Memory B cell (primary cell): Measurements from ENCODE around the gene LTBP2.

ENCODE experiments used
- ATAC-seq: fragments of 150-1000 bp; cut with Tn5 transposase; 2 replicates; pipeline ENCODE4 v1.10.0; 2021; ENCODE audit warnings: low read depth, mild to moderate bottlenecking, moderate library complexity
- DNase-seq, 2 donors: peaks; one replicate each; pipeline ENCODE4 v3.0.0; 2022; ENCODE audit warnings: low spot score in 2 of 2
- H3K27ac Mint-ChIP-seq: one replicate; pipeline ENCODE4 v1.8.0; 2022; ENCODE audit warnings: mild to moderate bottlenecking, moderate library complexity, mixed read lengths
- H3K27me3 Mint-ChIP-seq: one replicate; pipeline ENCODE4 v1.8.0; 2022; ENCODE audit warnings: mixed read lengths
- H3K36me3 Mint-ChIP-seq: one replicate; pipeline ENCODE4 v1.8.0; 2022; ENCODE audit warnings: mild to moderate bottlenecking, mixed read lengths
- H3K4me1 Mint-ChIP-seq: one replicate; pipeline ENCODE4 v1.8.0; 2022; ENCODE audit warnings: mixed read lengths
- H3K4me3 Mint-ChIP-seq: one replicate; pipeline ENCODE4 v1.8.0; 2022; ENCODE audit warnings: mild to moderate bottlenecking, moderate library complexity, mixed read lengths
- H3K9me3 Mint-ChIP-seq: one replicate; pipeline ENCODE4 v1.8.0; 2022; ENCODE audit warnings: mixed read lengths

The LTBP2 gene

DNA sequence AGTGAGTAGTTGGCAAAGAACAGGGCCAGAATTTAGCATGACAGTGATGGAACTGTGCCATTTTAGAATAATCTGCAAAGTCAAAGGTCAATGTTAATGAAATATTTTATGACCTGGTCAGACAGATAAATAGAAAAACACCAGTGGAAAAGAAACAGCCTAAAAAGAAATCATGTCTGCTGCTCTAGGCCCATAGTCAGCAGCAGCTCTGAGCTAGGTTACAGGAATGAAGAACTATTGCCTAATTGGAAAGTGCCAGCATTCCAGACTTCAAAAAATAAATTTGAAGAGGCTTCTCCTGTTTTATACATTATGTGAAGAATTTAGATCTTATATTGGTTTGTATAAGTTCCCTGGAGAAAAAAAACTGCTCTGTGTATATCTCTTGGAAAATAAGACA, 128.7 kb downstream of the LTBP2 start:
- Mint-ChIP-seq H3K27me3 (no peaks in the 10 kb centered on the region), H3K9me3 (no peaks in the 10 kb centered on the region), H3K36me3 (peaks cover 29% of the 10 kb centered on the region), H3K4me3 (no peak overlapping the region), H3K4me1 (peaks cover 2% of the 10 kb centered on the region), H3K27ac (no peak overlapping the region)
- no peak for ATAC-seq
- DNase-seq: no peak

- Mint-ChIP-seq H3K27ac (no peak overlapping the region), H3K4me1 (no peaks in the 10 kb centered on the region), H3K36me3 (peaks cover 29% of the 10 kb centered on the region), H3K9me3 (no peaks in the 10 kb centered on the region), H3K4me3 (no peak overlapping the region), H3K27me3 (no peaks in the 10 kb centered on the region)
- ATAC-seq: no peak
- no peak for DNase-seq
Measured at GRCh38 chr14:74482571-74482970, 129.5 kb downstream of the LTBP2 start.

DNA sequence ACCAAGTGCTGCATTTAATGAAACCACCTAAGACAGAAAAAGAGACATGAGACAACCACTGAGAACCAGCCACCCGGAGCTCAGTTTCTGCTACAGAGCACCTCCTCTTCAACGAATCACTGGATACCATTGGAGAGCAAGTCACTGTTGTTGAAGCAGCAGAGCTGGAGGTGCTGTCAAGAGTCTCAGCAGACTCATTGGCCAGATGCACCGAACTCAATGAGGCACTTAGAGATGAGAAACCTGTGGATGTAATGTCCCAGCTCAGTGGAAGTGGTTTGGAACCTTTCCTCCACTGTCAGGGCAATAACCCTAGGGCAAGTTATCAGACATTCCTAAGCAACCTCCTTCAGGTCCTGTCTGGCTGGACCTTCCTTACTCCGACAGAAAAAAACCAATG, 132.0 kb downstream of the LTBP2 start:
- ATAC-seq (no peak), DNase-seq (no peak)
- no peaks in the 10 kb centered on the region for H3K9me3 Mint-ChIP-seq
- no peak overlapping the region for H3K4me3 Mint-ChIP-seq
- H3K27me3 Mint-ChIP-seq: no peaks in the 10 kb centered on the region
- peaks cover 37% of the 10 kb centered on the region for H3K36me3 Mint-ChIP-seq
- H3K4me1 Mint-ChIP-seq: no peaks in the 10 kb centered on the region
- H3K27ac Mint-ChIP-seq: no peak overlapping the region

- H3K27ac Mint-ChIP-seq: no peak overlapping the region
- H3K36me3 Mint-ChIP-seq: peaks cover 36% of the 10 kb centered on the region
- no peaks in the 10 kb centered on the region for H3K27me3 Mint-ChIP-seq
- H3K9me3 Mint-ChIP-seq: no peaks in the 10 kb centered on the region
- no peaks in the 10 kb centered on the region for H3K4me1 Mint-ChIP-seq
- DNase-seq (no peak), ATAC-seq (no peak)
- H3K4me3 Mint-ChIP-seq: no peak overlapping the region
Measured at GRCh38 chr14:74478996-74479635, 132.9 kb downstream of the LTBP2 start.

- Mint-ChIP-seq H3K27me3 (no peaks in the 10 kb centered on the region), H3K4me3 (no peak overlapping the region), H3K36me3 (peaks cover 36% of the 10 kb centered on the region), H3K4me1 (peaks cover 6% of the 10 kb centered on the region), H3K27ac (no peak overlapping the region), H3K9me3 (peaks cover 3% of the 10 kb centered on the region)
- DNase-seq: no peak
- ATAC-seq: no peak
Measured at GRCh38 chr14:74476607-74477006, 135.4 kb downstream of the LTBP2 start.

DNA sequence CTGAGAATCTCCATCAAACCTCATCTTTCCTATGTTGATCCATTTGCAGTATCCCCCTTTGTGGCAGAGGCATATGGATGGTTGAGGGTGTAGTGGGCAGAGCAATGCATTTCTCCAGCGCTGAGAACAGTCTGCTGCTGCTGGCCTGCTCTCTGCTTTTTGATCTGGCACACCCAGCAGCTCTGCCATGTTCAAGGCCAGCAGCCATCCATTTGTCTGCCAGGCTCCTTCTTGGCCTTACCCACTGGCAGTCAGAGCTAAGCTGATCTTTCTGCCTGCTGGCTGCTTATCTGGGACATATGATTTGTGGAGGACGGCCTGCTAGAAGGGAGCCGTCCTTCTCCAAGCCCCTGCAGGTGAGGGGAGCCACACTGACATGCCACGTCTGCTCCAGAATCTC, 135.9 kb downstream of the LTBP2 start:
- no peaks in the 10 kb centered on the region for H3K27me3 Mint-ChIP-seq
- H3K27ac Mint-ChIP-seq: no peak overlapping the region
- H3K9me3 Mint-ChIP-seq: peaks cover 3% of the 10 kb centered on the region
- DNase-seq (no peak), ATAC-seq (no peak)
- H3K36me3 Mint-ChIP-seq: peaks cover 33% of the 10 kb centered on the region
- no peak overlapping the region for H3K4me3 Mint-ChIP-seq
- peaks cover 6% of the 10 kb centered on the region for H3K4me1 Mint-ChIP-seq

- DNase-seq (no peak), ATAC-seq (no peak)
- no peak overlapping the region for H3K4me3 Mint-ChIP-seq
- peaks cover 6% of the 10 kb centered on the region for H3K4me1 Mint-ChIP-seq
- no peak overlapping the region for H3K27ac Mint-ChIP-seq
- no peaks in the 10 kb centered on the region for H3K27me3 Mint-ChIP-seq
- peaks cover 31% of the 10 kb centered on the region for H3K36me3 Mint-ChIP-seq
- H3K9me3 Mint-ChIP-seq: peaks cover 3% of the 10 kb centered on the region
Measured at GRCh38 chr14:74475678-74476077, 136.4 kb downstream of the LTBP2 start.

- DNase-seq: no peak
- no peak overlapping the region for H3K4me3 Mint-ChIP-seq
- ATAC-seq: no peak
- H3K27ac Mint-ChIP-seq: no peak overlapping the region
- peaks cover 27% of the 10 kb centered on the region for H3K36me3 Mint-ChIP-seq
- no peaks in the 10 kb centered on the region for H3K27me3 Mint-ChIP-seq
- peaks cover 3% of the 10 kb centered on the region for H3K9me3 Mint-ChIP-seq
- peaks cover 6% of the 10 kb centered on the region for H3K4me1 Mint-ChIP-seq
Measured at GRCh38 chr14:74474376-74474775, 137.7 kb downstream of the LTBP2 start.

DNA sequence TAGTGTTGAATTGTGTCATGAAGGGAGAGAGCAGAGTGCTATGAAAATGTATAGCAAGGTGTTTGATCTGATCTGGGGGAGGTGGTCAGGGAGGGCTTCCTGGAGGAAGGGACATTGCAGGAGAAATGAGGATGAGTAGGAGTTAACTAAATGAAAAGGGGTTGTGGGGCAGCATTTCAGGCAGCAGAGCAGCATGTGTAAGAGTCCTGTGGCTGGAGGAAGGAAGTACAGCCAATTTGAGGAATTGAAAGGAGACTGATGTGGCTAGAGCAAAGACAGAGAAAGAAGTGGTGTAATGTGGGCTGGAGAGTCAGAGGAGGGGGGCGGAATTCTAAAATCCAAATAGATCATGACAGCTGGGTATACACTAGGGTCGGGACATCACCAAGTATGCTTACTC, 139.4 kb downstream of the LTBP2 start:
- no peak overlapping the region for H3K27ac Mint-ChIP-seq
- ATAC-seq (no peak), DNase-seq (no peak)
- H3K36me3 Mint-ChIP-seq: peaks cover 28% of the 10 kb centered on the region
- peaks cover 3% of the 10 kb centered on the region for H3K9me3 Mint-ChIP-seq
- no peak overlapping the region for H3K4me3 Mint-ChIP-seq
- no peaks in the 10 kb centered on the region for H3K27me3 Mint-ChIP-seq
- peaks cover 6% of the 10 kb centered on the region for H3K4me1 Mint-ChIP-seq

- peaks cover 3% of the 10 kb centered on the region for H3K9me3 Mint-ChIP-seq
- peaks cover 6% of the 10 kb centered on the region for H3K4me1 Mint-ChIP-seq
- peaks cover 19% of the 10 kb centered on the region for H3K36me3 Mint-ChIP-seq
- H3K27me3 Mint-ChIP-seq: no peaks in the 10 kb centered on the region
- H3K4me3 Mint-ChIP-seq: no peak overlapping the region
- no peak overlapping the region for H3K27ac Mint-ChIP-seq
- DNase-seq (no peak), ATAC-seq (no peak)
Measured at GRCh38 chr14:74469548-74470518, 142.2 kb downstream of the LTBP2 start.

DNA sequence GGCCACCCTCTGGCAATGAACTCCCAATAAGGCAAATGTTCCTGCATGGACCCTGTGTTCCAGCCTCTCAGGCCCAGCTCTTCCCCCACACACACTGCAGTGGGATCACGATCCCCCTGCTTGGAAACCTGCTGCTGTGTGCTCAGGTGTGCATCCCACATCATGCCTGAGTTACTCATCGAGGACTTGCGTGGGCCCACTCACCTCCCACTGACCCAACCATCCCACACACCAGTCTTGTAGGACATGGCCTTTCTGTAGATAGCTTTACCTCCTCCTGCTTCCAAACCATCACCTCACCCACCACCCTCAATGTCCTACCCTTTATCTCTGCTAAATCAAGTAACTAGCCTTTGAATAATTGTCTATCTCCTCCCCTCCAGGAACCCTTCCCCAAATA, 143.5 kb downstream of the LTBP2 start:
- Mint-ChIP-seq H3K4me3 (no peak overlapping the region), H3K36me3 (peaks cover 9% of the 10 kb centered on the region), H3K27ac (no peak overlapping the region), H3K27me3 (no peaks in the 10 kb centered on the region), H3K9me3 (peaks cover 3% of the 10 kb centered on the region), H3K4me1 (peaks cover 5% of the 10 kb centered on the region)
- DNase-seq (no peak), ATAC-seq (no peak)

- DNase-seq (no peak), ATAC-seq (no peak)
- Mint-ChIP-seq H3K27me3 (peaks cover 4% of the 10 kb centered on the region), H3K27ac (no peak overlapping the region), H3K9me3 (no peaks in the 10 kb centered on the region), H3K4me1 (no peaks in the 10 kb centered on the region), H3K4me3 (no peak overlapping the region), H3K36me3 (peaks cover 3% of the 10 kb centered on the region)
Measured at GRCh38 chr14:74465335-74465734, 146.7 kb downstream of the LTBP2 start.

- H3K27ac Mint-ChIP-seq: no peak overlapping the region
Measured at GRCh38 chr14:74464785-74465184, 147.3 kb downstream of the LTBP2 start.

DNA sequence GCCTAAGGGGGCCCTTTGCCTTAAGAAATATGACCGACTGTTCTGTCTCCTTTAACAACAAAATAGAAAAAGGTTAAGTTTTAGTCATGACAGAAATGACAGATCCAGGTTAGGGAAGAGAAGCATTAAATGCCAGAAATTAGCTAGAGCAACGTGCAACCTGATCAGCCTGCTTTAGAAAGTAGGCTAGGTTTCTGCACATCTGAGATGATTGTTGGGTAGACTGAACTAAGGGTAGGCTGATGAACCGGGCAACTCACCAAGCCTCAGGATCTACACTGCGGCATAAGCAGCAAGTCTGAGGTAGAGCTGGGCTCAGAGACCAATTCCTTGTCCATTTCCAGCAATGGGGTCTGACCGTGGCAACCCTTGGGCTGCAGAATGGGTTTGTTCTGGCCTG, 148.3 kb downstream of the LTBP2 start:
- DNase-seq (no peak), ATAC-seq (no peak)
- H3K36me3 Mint-ChIP-seq: peaks cover under 1% of the 10 kb centered on the region
- no peak overlapping the region for H3K27ac Mint-ChIP-seq
- H3K27me3 Mint-ChIP-seq: peaks cover 7% of the 10 kb centered on the region
- H3K9me3 Mint-ChIP-seq: no peaks in the 10 kb centered on the region
- H3K4me1 Mint-ChIP-seq: no peaks in the 10 kb centered on the region
- no peak overlapping the region for H3K4me3 Mint-ChIP-seq

More at GRCh38 chr14:74464785-74465184, 147.3 kb downstream of the LTBP2 start:
- ATAC-seq: no peak
- peaks cover 7% of the 10 kb centered on the region for H3K27me3 Mint-ChIP-seq
- no peaks in the 10 kb centered on the region for H3K9me3 Mint-ChIP-seq
- no peak for DNase-seq
- no peak overlapping the region for H3K4me3 Mint-ChIP-seq
- peaks cover 3% of the 10 kb centered on the region for H3K36me3 Mint-ChIP-seq
- H3K4me1 Mint-ChIP-seq: no peaks in the 10 kb centered on the region
